LNCAP (cell line): ENCODE data around the gene ALG9.

Experiments used
- TF ChIP-seq, protein P1 (sequence below): fragments of 450-650 bp; IDR thresholded peaks from 2 replicates; pipeline ENCODE4 v1.5.1; 2017; ENCODE audit warnings: mild to moderate bottlenecking

Gene ALG9

GRCh38 chr11:111913031-111913861, 41.9 kb upstream of the ALG9 start:
- TF ChIP-seq, protein P1, sequence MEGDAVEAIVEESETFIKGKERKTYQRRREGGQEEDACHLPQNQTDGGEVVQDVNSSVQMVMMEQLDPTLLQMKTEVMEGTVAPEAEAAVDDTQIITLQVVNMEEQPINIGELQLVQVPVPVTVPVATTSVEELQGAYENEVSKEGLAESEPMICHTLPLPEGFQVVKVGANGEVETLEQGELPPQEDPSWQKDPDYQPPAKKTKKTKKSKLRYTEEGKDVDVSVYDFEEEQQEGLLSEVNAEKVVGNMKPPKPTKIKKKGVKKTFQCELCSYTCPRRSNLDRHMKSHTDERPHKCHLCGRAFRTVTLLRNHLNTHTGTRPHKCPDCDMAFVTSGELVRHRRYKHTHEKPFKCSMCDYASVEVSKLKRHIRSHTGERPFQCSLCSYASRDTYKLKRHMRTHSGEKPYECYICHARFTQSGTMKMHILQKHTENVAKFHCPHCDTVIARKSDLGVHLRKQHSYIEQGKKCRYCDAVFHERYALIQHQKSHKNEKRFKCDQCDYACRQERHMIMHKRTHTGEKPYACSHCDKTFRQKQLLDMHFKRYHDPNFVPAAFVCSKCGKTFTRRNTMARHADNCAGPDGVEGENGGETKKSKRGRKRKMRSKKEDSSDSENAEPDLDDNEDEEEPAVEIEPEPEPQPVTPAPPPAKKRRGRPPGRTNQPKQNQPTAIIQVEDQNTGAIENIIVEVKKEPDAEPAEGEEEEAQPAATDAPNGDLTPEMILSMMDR: no peak

DNA sequence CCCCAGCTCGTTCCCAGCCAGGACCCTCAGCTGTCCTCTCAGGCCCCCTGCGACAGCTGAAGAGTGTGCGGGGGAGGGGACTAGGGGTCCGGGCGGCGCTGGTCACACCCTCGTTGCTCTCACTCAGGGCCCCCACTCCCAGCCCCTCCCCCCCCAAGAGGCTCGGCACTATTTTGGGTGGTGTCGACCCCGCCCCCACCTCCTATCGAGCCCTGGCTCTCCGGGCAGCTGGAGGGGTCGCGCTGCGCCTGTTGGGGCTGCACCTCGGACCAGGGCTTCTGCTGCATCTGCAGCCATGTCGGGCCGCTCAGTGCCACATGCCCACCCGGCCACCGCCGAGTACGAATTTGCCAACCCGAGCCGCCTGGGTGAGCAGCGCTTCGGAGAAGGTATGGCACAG, 41.2 kb upstream of the ALG9 start, which contains the start of gene HSPB2:
Gene HSPB2, plus strand, starts transcription at position 200 of the 400 bp plus-strand sequence. Its CDS starts 96 bp downstream, at position 296.
- TF ChIP-seq, protein P1: no peak

- TF ChIP-seq, protein P1: no peak
These were observed 40.4 kb upstream of the ALG9 start, which contains the start of gene CRYAB for GRCh38 chr11:111911563-111912401. Gene CRYAB (minus strand): TSS chr11:111911770. CDS start chr11:111911724, 46 bp downstream.

DNA sequence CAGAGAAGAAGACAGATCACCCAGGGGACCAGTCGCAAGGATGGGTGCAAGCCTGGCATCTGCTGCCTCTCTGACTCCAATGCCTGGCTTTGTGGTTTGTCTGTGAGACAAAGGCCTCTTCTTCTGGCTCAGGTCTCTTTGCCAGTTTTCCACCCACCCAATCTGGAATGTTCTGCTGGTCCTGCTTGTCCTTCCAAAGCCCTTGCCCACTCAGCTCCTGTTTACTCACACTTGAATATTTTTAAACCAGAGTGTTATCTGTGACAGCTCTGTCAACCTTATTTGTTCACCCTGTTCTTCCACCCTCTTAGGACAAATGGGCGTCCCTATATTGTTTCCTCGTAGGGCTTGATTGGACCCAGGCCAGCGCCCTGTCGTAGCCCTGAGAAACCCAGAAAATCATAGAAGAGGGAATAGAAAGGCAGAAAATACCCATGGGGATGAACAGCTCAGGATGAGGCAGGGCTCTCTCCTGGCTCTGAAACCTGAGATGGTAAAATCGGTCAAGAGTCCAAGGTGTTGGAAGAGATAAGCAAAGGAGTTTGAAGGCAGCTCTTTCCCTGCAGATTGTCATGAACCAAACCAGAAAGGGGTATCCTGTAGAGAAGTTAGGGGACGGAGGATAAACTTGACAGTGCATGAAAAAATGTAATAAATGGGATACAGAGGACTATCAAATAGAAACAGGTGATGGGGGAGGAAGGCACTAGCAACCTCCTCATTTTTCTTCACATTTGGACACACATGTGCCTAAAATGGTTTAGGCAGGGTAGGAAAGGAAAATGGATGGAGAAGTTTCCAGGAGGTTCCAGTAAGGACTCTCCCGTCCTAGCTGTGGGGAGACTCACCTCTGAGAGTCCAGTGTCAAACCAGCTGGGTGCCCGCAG, 39.5 kb upstream of the ALG9 start:
- TF ChIP-seq, protein P1: no peak

DNA sequence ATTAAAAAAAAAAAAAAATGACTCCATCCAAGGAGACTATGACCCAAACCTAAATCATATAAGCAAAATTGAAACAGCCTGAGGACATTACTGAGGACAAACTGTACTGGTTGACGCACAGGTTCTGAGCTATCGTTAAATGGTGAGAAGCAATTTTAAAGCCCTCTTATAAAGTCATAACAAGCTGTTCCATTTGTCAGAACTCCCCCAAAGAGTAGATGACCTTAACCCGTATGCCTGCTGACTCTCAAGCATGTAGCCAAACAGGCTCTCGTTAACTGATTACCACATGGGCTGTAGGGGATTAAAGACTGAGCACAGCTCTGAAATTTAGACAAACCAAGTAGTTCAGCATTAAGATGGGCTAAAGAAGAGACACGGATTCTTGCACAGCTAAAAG, 38.0 kb upstream of the ALG9 start:
- TF ChIP-seq, protein P1: no peak

DNA sequence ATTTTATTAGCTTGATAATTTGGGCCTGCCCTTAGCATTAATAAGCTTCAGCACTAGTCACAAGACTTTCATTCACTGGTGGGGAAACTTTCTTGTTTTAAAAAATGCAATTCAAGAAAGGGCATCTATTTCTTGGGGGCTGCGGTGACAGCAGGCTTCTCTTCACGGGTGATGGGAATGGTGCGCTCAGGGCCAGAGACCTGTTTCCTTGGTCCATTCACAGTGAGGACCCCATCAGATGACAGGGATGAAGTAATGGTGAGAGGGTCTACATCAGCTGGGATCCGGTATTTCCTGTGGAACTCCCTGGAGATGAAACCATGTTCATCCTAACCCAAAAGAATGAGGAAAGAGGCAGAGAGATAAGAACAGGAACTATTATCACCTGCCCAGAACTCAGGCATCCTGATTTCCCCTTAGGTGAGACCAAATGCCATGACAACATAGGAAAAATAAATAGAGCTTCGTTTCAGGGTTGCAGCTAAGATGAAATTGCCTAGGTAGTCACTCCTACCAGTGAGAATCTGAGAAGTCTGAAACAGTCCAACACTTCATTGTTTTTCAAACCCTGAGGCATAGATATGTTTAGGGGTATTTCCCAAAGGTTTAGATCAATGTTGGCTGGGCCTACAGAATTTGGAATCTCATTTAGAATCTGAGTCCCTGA, 37.4 kb upstream of the ALG9 start:
- TF ChIP-seq, protein P1: no peak
